Muscle layer of colon (tissue), 2 donors: ENCODE data around the gene C1QB.

ENCODE experiments used
- H3K27ac ChIP-seq: one replicate; pipeline ENCODE4 v1.7.0; 2013; ENCODE audit warnings: low read depth, mild to moderate bottlenecking, low read length, moderate library complexity
- H3K27me3 ChIP-seq, 2 donors: one replicate each; pipeline ENCODE4 v1.7.0; 2013; ENCODE audit warnings: low read length in 2 of 2, mild to moderate bottlenecking in 2 of 2; ENCODE audit not compliant: insufficient read depth in 2 of 2, control insufficient read depth in 1 of 2
- H3K36me3 ChIP-seq: one replicate; pipeline ENCODE4 v1.7.0; 2013; ENCODE audit warnings: mild to moderate bottlenecking, low read length; ENCODE audit not compliant: insufficient read depth
- H3K4me1 ChIP-seq: one replicate; pipeline ENCODE4 v1.7.0; 2013; ENCODE audit warnings: mild to moderate bottlenecking, low read length; ENCODE audit not compliant: insufficient read depth
- H3K4me3 ChIP-seq, 2 donors: one replicate each; pipeline ENCODE4 v1.7.0; 2013; ENCODE audit warnings: low read length in 2 of 2, low read depth in 1 of 2, mild to moderate bottlenecking in 1 of 2, moderate library complexity in 1 of 2
- H3K9ac ChIP-seq: one replicate; pipeline ENCODE4 v1.7.0; 2013; ENCODE audit warnings: low read length
- H3K9me3 ChIP-seq: one replicate; pipeline ENCODE4 v1.7.0; 2013; ENCODE audit warnings: mild to moderate bottlenecking, low read length
- donor health status: abdominal sarcoma.
- donor health status: Adenocarcinoma of cecum.

C1QB gene

DNA sequence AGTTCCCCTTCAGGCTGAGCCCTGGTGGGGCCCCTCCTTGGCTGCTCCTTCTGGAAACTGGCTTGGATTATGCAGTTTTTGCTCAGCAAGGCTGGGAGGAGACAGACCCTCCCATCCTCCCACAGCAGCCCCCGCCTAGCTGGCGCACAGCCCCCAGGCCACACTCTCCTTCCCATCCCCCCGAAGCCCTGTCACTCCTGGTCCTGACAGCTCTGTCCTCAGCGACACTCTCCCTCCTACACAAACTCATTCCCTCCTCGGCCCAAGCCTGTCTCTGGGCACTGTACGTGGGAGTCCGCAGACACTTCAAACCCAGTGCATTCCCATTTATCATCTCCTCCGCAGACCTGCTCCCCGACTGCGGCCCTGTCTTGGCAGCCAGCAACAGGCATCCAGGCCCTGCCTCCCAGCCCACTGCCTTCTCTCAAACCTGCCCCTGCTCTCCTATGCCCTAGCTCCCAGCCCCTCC, 32.6 kb downstream of the C1QB start:
- Histone ChIP-seq H3K27me3 (peaks cover 5 to 11% of the 10 kb centered on the region in 2 donors), H3K36me3 (no peaks in the 10 kb centered on the region), H3K4me1 (peaks cover 5% of the 10 kb centered on the region), H3K27ac (no peak overlapping the region), H3K4me3 (no peak overlapping the region), H3K9me3 (no peaks in the 10 kb centered on the region), H3K9ac (no peak overlapping the region)

DNA sequence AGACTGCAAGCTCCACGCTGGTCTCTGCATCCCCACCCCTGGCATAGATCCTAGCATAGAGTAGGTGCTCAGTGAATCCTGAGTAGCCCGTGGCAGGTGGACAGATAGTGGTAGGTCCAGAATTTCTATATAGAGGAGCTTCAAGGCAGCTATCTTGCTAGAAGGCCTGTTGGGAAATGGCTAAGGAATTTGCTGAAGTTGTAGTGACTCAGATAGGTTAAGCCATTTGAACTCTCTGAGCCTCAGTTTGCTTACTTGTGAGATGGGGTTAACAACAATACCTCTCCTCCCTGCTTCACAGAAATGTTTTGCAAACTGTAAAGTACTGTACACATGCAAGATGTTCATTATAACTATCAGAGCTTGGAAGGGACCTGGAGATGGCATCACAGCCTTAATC, 34.2 kb downstream of the C1QB start:
- Histone ChIP-seq H3K36me3 (no peaks in the 10 kb centered on the region), H3K4me1 (peaks cover 5% of the 10 kb centered on the region), H3K9ac (no peak overlapping the region), H3K4me3 (no peak overlapping the region), H3K9me3 (no peaks in the 10 kb centered on the region), H3K27me3 (peaks cover 5 to 11% of the 10 kb centered on the region in 2 donors), H3K27ac (no peak overlapping the region)

DNA sequence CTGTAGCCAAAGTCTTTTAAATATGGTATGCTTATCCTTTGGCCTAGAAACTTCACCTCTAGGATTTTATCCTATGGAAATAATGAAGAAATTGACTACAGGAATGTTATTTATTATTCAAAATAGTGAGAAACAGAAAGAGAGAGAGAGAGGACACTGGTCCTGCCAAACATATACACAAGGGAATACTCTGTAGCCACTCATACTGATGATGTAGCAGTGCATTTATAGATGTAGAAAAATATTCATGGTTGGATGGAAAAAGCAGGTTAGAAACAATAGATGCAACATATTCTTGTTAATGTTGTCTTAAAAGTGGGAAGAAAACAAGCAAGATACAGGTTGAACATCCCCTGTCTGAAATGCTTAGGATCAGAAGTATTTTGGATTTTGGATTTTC, 35.4 kb downstream of the C1QB start:
- H3K4me3 ChIP-seq: no peak overlapping the region
- peaks cover 5% of the 10 kb centered on the region for H3K4me1 ChIP-seq
- H3K27ac ChIP-seq: no peak overlapping the region
- no peaks in the 10 kb centered on the region for H3K36me3 ChIP-seq
- peaks cover 5 to 11% of the 10 kb centered on the region in 2 donors for H3K27me3 ChIP-seq
- no peaks in the 10 kb centered on the region for H3K9me3 ChIP-seq
- no peak overlapping the region for H3K9ac ChIP-seq

DNA sequence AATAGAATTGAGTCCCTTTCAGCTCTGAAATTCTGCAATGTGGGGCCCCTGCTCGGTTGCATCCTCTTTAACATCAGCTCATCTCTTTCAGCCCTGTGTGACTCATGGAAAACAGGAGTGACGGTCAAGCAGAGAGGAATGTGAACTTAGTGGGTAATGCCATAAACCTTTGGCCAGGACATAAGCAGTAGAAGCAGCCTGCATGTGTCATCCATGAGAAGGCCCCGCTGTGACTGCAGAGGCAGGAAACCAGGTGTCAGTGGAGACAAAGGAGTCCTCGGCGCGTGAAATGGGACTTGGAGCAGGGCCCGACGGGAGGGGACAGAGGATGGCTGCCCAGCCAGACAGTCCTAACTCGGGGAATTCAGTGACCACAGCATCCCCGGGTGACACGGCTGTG, 36.5 kb downstream of the C1QB start:
- peaks cover 5% of the 10 kb centered on the region for H3K4me1 ChIP-seq
- H3K9ac ChIP-seq: no peak overlapping the region
- peaks cover 5 to 10% of the 10 kb centered on the region in 2 donors for H3K27me3 ChIP-seq
- no peak overlapping the region for H3K4me3 ChIP-seq
- H3K36me3 ChIP-seq: no peaks in the 10 kb centered on the region
- no peaks in the 10 kb centered on the region for H3K9me3 ChIP-seq
- no peak overlapping the region for H3K27ac ChIP-seq

DNA sequence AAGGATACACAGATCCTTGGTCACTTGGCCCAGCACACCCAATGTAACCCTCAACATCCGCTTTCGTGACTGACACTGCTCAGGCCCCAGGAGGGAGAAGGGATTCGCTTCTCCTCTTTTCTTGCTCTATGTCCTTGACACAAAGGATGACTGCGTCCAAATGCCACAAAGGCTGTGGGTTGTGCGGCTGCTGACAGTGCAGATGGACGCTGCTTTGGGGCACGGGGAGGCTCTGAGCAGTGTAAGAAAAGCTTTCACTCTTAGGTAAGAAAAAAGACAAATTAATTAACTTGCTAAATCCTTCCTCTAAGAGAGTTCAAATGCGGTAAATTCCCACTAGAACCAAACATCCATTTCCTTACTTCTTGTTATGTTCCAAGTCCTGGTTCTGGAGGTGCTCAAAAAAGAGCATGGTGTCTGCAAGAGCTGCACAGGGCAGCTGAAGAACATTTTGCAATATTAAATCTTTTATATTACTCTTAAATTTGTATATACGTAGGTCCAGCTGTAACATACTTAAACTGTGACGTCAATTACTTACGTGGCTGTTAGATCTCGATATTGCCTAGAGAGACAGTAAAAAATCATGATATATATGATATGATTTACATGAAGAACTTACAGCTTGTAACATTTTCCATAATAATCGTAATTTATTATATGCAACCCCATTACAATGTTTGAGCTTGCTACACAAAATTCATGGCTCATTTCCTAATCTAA, 38.2 kb downstream of the C1QB start:
- no peaks in the 10 kb centered on the region for H3K27me3 ChIP-seq
- no peaks in the 10 kb centered on the region for H3K36me3 ChIP-seq
- no peak overlapping the region for H3K27ac ChIP-seq
- no peak overlapping the region for H3K4me3 ChIP-seq
- no peaks in the 10 kb centered on the region for H3K9me3 ChIP-seq
- no peaks in the 10 kb centered on the region for H3K4me1 ChIP-seq
- no peak overlapping the region for H3K9ac ChIP-seq

DNA sequence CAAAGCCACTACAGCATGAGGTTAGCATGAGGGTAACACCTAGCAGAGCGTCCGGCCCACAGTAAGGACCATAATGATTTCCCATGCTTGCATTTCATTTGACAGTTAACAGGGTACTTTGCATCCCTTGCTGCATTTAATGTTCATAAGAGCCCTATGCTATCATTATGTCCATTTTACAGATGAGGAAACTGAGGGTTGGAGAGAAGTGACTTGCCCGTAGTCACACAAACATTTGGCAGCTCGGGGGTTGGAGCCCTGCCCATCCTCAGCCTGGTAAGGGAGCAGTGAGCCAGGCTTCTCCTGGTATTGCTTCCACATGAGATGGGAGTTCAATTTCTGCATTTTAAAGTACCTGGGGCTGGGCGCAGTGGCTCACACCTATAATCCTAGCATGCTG, 41.1 kb downstream of the C1QB start:
- no peaks in the 10 kb centered on the region for H3K27me3 ChIP-seq
- H3K36me3 ChIP-seq: no peaks in the 10 kb centered on the region
- H3K27ac ChIP-seq: no peak overlapping the region
- H3K9ac ChIP-seq: no peak overlapping the region
- no peaks in the 10 kb centered on the region for H3K9me3 ChIP-seq
- no peaks in the 10 kb centered on the region for H3K4me1 ChIP-seq
- H3K4me3 ChIP-seq: no peak overlapping the region

DNA sequence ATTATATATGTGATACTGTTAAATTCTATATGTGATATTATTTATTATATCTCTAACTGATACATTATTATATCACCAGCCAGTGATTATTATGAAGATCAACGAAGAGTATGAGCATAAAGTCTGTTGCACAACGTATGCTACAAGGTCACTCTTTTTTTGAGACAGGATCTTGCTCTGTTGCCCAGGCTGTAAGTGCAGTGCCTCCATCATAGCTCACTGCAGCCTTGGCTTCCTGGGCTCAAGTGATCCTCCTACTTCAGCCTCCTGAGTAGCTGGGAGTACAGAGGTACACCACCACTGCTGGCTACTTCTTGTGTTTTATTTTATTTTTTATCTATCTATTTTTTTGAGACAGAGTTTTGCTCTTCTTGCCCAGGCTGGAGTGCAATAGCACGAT, 43.6 kb downstream of the C1QB start:
- H3K9ac ChIP-seq: no peak overlapping the region
- no peaks in the 10 kb centered on the region for H3K27me3 ChIP-seq
- no peaks in the 10 kb centered on the region for H3K36me3 ChIP-seq
- no peak overlapping the region for H3K4me3 ChIP-seq
- H3K4me1 ChIP-seq: no peaks in the 10 kb centered on the region
- H3K9me3 ChIP-seq: no peaks in the 10 kb centered on the region
- no peak overlapping the region for H3K27ac ChIP-seq

DNA sequence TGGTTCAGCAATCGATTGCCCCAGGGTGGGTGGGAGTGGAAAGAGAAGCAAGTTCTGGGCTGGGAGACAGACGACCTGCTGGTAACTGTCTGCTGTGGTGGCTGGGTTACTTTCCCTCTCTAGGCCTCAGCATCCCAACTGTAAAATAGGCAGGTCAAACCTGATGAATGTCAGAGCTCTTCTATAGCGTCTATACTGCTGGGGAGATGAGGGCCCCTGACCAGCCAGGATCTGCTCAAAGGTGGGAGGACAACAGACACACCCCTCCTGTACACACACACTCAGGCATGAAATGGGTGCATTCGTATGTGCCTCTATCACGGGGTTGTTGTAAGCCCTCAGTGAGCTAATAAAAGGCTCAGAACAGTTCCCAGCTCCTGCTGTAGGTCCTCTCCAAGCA, 44.9 kb downstream of the C1QB start:
- no peaks in the 10 kb centered on the region for H3K36me3 ChIP-seq
- H3K4me1 ChIP-seq: no peaks in the 10 kb centered on the region
- H3K27ac ChIP-seq: no peak overlapping the region
- no peaks in the 10 kb centered on the region for H3K27me3 ChIP-seq
- no peak overlapping the region for H3K4me3 ChIP-seq
- no peaks in the 10 kb centered on the region for H3K9me3 ChIP-seq
- H3K9ac ChIP-seq: no peak overlapping the region

DNA sequence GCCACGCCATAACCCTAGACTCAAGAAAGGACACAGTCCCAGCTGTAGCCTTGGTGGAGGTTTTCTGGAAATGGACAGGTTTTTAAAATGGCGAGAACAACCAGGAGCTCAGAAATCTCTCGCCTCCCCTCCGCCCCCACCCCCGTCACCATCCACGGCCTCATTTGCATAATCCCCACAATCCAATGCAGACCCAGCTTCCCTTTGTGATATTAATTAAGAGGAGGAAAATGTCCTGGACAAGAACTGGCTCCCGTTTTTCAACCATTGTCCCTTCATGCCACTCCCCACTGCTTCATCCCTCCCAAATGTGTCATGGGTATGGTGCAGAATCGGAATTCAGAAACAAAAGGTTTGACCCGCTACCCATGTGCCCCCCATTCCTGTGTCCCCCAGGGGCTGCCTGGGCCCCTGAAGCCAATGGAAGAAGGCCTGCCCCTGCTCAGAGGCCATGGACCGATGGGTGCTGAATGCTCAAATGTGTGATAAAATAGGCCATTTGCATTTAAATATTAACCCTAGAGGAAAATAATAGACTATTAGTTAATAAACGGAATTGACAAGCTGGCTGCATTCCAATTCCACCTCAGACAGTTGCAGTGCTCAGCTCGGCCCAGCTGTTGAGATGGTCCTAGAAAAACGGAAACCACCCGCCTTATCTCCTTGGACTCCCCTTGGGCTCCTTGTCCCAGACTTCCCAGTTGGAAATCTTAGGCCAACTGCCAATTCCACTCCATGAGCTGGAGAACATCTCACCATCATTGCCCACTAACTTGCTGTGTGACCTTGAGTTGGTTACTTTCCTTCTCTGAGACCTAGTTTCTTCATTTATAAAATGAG, 46.9 kb downstream of the C1QB start:
- Histone ChIP-seq H3K27ac (no peak overlapping the region), H3K9me3 (no peaks in the 10 kb centered on the region), H3K36me3 (no peaks in the 10 kb centered on the region), H3K27me3 (no peaks in the 10 kb centered on the region), H3K4me3 (no peak overlapping the region), H3K4me1 (no peaks in the 10 kb centered on the region), H3K9ac (no peak overlapping the region)

DNA sequence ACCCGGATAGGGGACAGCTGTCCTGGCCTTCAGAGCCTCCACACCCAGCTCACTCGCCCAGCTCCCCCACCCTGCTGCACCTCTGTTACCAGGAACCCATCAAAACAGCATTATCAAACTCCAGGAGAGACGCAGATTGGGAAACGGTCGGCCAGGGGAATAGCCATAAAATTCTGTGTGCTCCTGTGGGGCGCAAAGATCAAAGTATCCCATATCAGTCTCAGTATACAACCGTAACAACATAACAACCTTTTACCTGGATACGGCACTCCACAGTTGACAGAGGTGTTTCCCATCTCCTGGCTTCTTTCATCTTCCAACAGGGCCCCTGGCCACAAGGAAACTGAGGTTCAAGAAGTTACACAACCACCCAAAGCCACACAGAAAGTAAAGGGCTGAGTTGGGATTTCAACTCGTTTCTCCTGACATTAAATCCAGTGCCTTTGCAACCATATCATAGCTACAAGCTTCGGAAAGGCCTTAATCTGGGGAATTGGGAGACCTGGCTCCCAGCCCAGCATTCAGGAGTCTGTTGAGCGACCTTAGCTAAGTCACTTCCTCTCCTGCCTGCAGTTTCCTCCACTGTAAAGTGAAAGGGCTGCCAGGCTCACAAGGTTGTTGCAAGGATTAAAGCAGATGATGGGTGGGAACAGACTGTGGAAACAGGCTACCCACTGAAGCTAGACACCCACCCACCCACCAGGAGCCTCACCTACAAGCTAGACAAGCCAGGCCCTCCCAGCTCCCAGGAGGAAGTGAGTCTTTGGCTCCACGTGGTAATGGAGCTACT, 49.5 kb downstream of the C1QB start:
- Histone ChIP-seq H3K4me3 (no peak overlapping the region), H3K27ac (no peak overlapping the region), H3K4me1 (no peaks in the 10 kb centered on the region), H3K36me3 (no peaks in the 10 kb centered on the region), H3K9me3 (no peaks in the 10 kb centered on the region), H3K27me3 (no peaks in the 10 kb centered on the region), H3K9ac (no peak overlapping the region)

DNA sequence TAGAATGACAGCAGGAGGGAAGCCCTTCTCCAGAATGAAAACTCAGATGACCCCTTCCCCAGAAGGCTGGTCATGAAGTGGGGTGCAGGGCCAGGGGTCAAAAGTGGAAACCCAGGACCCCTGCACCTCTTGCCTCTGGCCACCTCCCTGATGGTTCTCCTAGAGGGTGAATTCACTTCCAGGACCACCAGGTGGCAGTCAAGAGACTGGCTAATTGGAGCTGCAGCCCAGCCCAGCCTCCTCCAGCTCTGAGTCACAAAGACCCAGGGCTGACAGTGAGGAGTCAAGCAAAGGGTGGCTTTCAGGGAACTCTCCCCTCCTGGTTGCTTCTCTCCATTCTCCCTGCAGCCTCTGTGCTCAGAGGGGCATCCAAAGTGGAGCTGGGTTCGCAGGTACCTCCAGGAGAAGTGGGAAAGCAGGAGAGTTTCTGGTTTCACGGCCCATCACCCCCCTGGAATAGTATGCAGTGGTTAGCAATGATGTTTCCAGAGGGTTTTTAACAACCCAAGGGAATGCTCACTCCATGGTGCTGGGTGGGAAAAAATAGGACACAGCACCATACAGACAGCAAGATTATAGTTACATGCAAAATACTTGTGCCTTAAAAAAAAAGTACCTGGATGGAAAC, 51.5 kb downstream of the C1QB start:
- no peaks in the 10 kb centered on the region for H3K4me1 ChIP-seq
- no peaks in the 10 kb centered on the region for H3K36me3 ChIP-seq
- no peak overlapping the region for H3K27ac ChIP-seq
- no peaks in the 10 kb centered on the region for H3K27me3 ChIP-seq
- H3K9ac ChIP-seq: no peak overlapping the region
- H3K9me3 ChIP-seq: no peaks in the 10 kb centered on the region
- H3K4me3 ChIP-seq: no peak overlapping the region
